ENCODE results near the gene GLDN. TPM values are rescaled to one million over a fixed set of nuclear protein-coding genes. Genes with fewer than 3 reads are reported as not detected.
A peak's percentile ranks its signal among the peaks of the same experiment; 100 is the strongest.

Gene GLDN
- total and polyA plus RNA-seq, 2 of the 4 experiments (the other 2 are of a cell fraction) = under 0.01 TPM; not detected in 1

GRCh38 chr15:51369451-51369761, 28.0 kb downstream of the GLDN start:
- peak overlapping the region; percentile 65 for H3K4ac ChIP-seq (ENCODE audit: low read depth, low read length)
- ChIA-PET CTCF (interaction anchor here (1.0 to 1.6 kb wide), 3 partner anchors 11 to 206 kb away, joined by 3 to 5 read pairs (median 4); no protein-coding TSS in a partner anchor), POLR2A (ENCODE audit: unreplicated experiment) (no interaction called here)
- no TSS peak for BruUV-seq (replicated peaks)
- H2BK20ac ChIP-seq (ENCODE audit: low read depth, low read length) = peak overlapping the region; percentile 75
- H3K9me1 ChIP-seq (ENCODE audit: insufficient read depth, low read length) = peaks cover 10% of the 10 kb centered on the region
- peak overlapping the region; percentile 77 for H2BK120ac ChIP-seq (ENCODE audit: low read depth, low read length)
- H3K36me3 ChIP-seq (ENCODE audit: control insufficient read depth, insufficient read depth, low read length) = no peaks in the 10 kb centered on the region
- peak overlapping the region; percentile 69 for H4K5ac ChIP-seq (ENCODE audit: low read depth, low read length)
- intact Hi-C loops (cut with micrococcal nuclease) (loop anchor here (2.0 kb wide), 1 partner anchor 59 kb away; no protein-coding TSS in a partner anchor), in situ Hi-C loops (cut with MboI; ENCODE audit: low sequenced_read_pairs) (no loop called here), dilution Hi-C loops (cut with HindIII; ENCODE audit: low sequenced_read_pairs, unreplicated experiment) (no loop called here)
- peak overlapping the region; percentile 88 for H2BK5ac ChIP-seq (ENCODE audit: low read depth, low read length, poor library complexity, severe bottlenecking)
- H4K8ac ChIP-seq (ENCODE audit: low read depth in 2 of 2, low read length in 2 of 2) = peak overlapping the region; percentile 6 to 72; a peak in 3 of 4 replicates
- H4K20me1 ChIP-seq (ENCODE audit: insufficient read depth, low read length) = peaks cover 11% of the 10 kb centered on the region; the same call in 1 of the 2 replicates
- H3K27ac ChIP-seq (ENCODE audit: insufficient read depth, low read length) = peak overlapping the region; percentile 82; the same call in 1 of the 2 replicates
- ATAC-seq (ENCODE audit: low read depth) (peak; percentile 2), DNase-seq (no peak)
- WGBS, 2 experiments (ENCODE audit: extremely low coverage in 2 of 2, insufficient read length in 1 of 2) = no CpG with 5 or more reads among the region's 1 CpG
- H3K4me3 ChIP-seq (ENCODE audit: insufficient read depth, low read depth, low read length) = no peak overlapping the region
- TF ChIP-seq USF2 (IDR thresholded peaks at IDR 0.05; ENCODE audit: low read depth, low read length) (no peak), SMC3 (IDR thresholded peaks at IDR 0.05; ENCODE audit: low read depth, low read length) (no peak), MAZ (IDR thresholded peaks at IDR 0.05; ENCODE audit: borderline replicate concordance, low read depth, low read length) (no peak)
- H3K27me3 ChIP-seq (ENCODE audit: control insufficient read depth, insufficient read depth, low read length) = peaks cover 6% of the 10 kb centered on the region
- no peak overlapping the region for H2AFZ ChIP-seq (replicated peaks; ENCODE audit: low read length, poor library complexity)
- peak overlapping the region; percentile 33; the same call in 1 of the 2 replicates for H3K4me2 ChIP-seq (ENCODE audit: low read depth, low read length)
- peaks cover 23% of the 10 kb centered on the region for H3K4me1 ChIP-seq (ENCODE audit: control insufficient read depth, insufficient read depth, low read length)
- H2AK5ac ChIP-seq (ENCODE audit: low read depth, low read length) = peak overlapping the region; percentile 36; the same call in 1 of the 2 replicates
- no peaks in the 10 kb centered on the region for H3K79me1 ChIP-seq (ENCODE audit: low read depth in 1 of 2, low read length in 2 of 2)
- no peak overlapping the region for H3K9ac ChIP-seq (ENCODE audit: low read depth, low read length)
- H2AK9ac ChIP-seq (replicated peaks; ENCODE audit: low read depth, low read length, poor library complexity) = no peak overlapping the region
- H3K56ac ChIP-seq (ENCODE audit: extremely low read depth, insufficient read depth, low read length) = no peak overlapping the region
- 0 out of 2 replicates have a peak overlapping the region, but pooled peaks have one; percentile 52 for H3K23ac ChIP-seq (ENCODE audit: low read depth, low read length)
- peak overlapping the region; percentile 74 for H4K91ac ChIP-seq (ENCODE audit: insufficient read depth, low read depth, low read length)
- peak overlapping the region; percentile 79 for H3K18ac ChIP-seq (ENCODE audit: low read depth, low read length)
- H3K9me3 ChIP-seq (ENCODE audit: control insufficient read depth, insufficient read depth, low read length) = no peaks in the 10 kb centered on the region
- H2BK15ac ChIP-seq (ENCODE audit: low read depth, low read length) = peak overlapping the region; percentile 25; the same call in 2 of the 3 replicates
- no peak overlapping the region for H3K14ac ChIP-seq (replicated peaks; ENCODE audit: low read depth, low read length)
